ACC112 (cell line): ENCODE results near the gene STRADB.

ENCODE experiments used
- H2AFZ ChIP-seq: fragments of 200-600 bp; sonication (generic); one replicate; pipeline ENCODE4 v1.6.0; 2017; ENCODE audit warnings: antibody characterized with exemption, low read length; ENCODE audit not compliant: unreplicated experiment
- H3K27ac ChIP-seq: fragments of 200-600 bp; sonication (generic); 2 replicates; pipeline ENCODE4 v1.5.1; 2014; ENCODE audit warnings: low read depth, mild to moderate bottlenecking, antibody characterized with exemption, low read length, moderate library complexity
- H3K27me3 ChIP-seq: fragments of 200-600 bp; sonication (generic); 2 replicates; pipeline ENCODE4 v1.6.1; 2014; ENCODE audit warnings: mild to moderate bottlenecking, antibody characterized with exemption, low read length, moderate library complexity, mixed read lengths; ENCODE audit not compliant: insufficient read depth
- H3K36me3 ChIP-seq: fragments of 200-600 bp; sonication (generic); 2 replicates; pipeline ENCODE4 v1.6.1; 2016; ENCODE audit warnings: mild to moderate bottlenecking, antibody characterized with exemption, low read length, moderate library complexity, mixed read lengths; ENCODE audit not compliant: insufficient read depth
- H3K4me1 ChIP-seq: fragments of 200-600 bp; sonication (generic); one replicate; pipeline ENCODE4 v1.6.1; 2016; ENCODE audit warnings: low read length, mixed read lengths; ENCODE audit not compliant: insufficient read depth, unreplicated experiment, control insufficient read depth
- H3K4me3 ChIP-seq: fragments of 200-600 bp; sonication (generic); 2 replicates; pipeline ENCODE4 v1.5.1; 2014; ENCODE audit warnings: mild to moderate bottlenecking, low read depth, low read length
- H3K79me2 ChIP-seq: fragments of 200-600 bp; sonication (generic); one replicate; pipeline ENCODE4 v1.6.0; 2016; ENCODE audit warnings: low read length; ENCODE audit not compliant: control insufficient read depth, unreplicated experiment, insufficient read depth

The STRADB gene

GRCh38 chr2:201496785-201497184, 45.2 kb downstream of the STRADB start:
- Histone ChIP-seq H3K4me1 (no peaks in the 10 kb centered on the region), H3K4me3 (no peak overlapping the region), H3K27ac (no peak overlapping the region), H3K27me3 (no peaks in the 10 kb centered on the region), H3K36me3 (0 out of 2 replicates have a peak, but pooled peaks cover under 1% of the 10 kb centered on the region), H2AFZ (no peak overlapping the region), H3K79me2 (no peaks in the 10 kb centered on the region)

- Histone ChIP-seq H2AFZ (no peak overlapping the region), H3K79me2 (no peaks in the 10 kb centered on the region), H3K4me3 (no peak overlapping the region), H3K36me3 (0 out of 2 replicates have a peak, but pooled peaks cover 3% of the 10 kb centered on the region), H3K27me3 (no peaks in the 10 kb centered on the region), H3K27ac (no peak overlapping the region), H3K4me1 (no peaks in the 10 kb centered on the region)
These were observed 49.0 kb downstream of the STRADB start for GRCh38 chr2:201500534-201500933.

GRCh38 chr2:201502713-201503112, 51.2 kb downstream of the STRADB start:
- no peak overlapping the region for H3K4me3 ChIP-seq
- no peak overlapping the region for H3K27ac ChIP-seq
- H3K79me2 ChIP-seq, result no peaks in the 10 kb centered on the region
- H2AFZ ChIP-seq, result no peak overlapping the region
- H3K36me3 ChIP-seq, result 0 out of 2 replicates have a peak, but pooled peaks cover 3% of the 10 kb centered on the region
- no peaks in the 10 kb centered on the region for H3K27me3 ChIP-seq
- no peaks in the 10 kb centered on the region for H3K4me1 ChIP-seq

GRCh38 chr2:201507725-201508124, 56.2 kb downstream of the STRADB start:
- Histone ChIP-seq H2AFZ (no peak overlapping the region), H3K36me3 (no peaks in the 10 kb centered on the region), H3K27ac (no peak overlapping the region)

GRCh38 chr2:201513271-201513670, 61.7 kb downstream of the STRADB start:
- Histone ChIP-seq H3K27ac (no peak overlapping the region), H3K79me2 (no peaks in the 10 kb centered on the region), H3K4me1 (no peaks in the 10 kb centered on the region), H2AFZ (no peak overlapping the region), H3K4me3 (no peak overlapping the region), H3K27me3 (no peaks in the 10 kb centered on the region), H3K36me3 (no peaks in the 10 kb centered on the region)

More at GRCh38 chr2:201507725-201508124, 56.2 kb downstream of the STRADB start:
- Histone ChIP-seq H3K27me3 (no peaks in the 10 kb centered on the region), H3K4me1 (no peaks in the 10 kb centered on the region), H3K4me3 (no peak overlapping the region), H3K79me2 (no peaks in the 10 kb centered on the region)

GRCh38 chr2:201515573-201516246, 64.2 kb downstream of the STRADB start:
- Histone ChIP-seq H3K36me3 (no peaks in the 10 kb centered on the region; the same call in 1 of the 2 replicates), H3K27me3 (no peaks in the 10 kb centered on the region), H3K4me1 (no peaks in the 10 kb centered on the region), H3K4me3 (no peak overlapping the region), H3K27ac (no peak overlapping the region), H2AFZ (no peak overlapping the region), H3K79me2 (no peaks in the 10 kb centered on the region)

GRCh38 chr2:201517094-201517493, 65.6 kb downstream of the STRADB start:
- no peak overlapping the region for H3K4me3 ChIP-seq
- no peak overlapping the region for H3K27ac ChIP-seq
- H3K36me3 ChIP-seq, result peaks cover 3% of the 10 kb centered on the region; the same call in 1 of the 2 replicates
- no peaks in the 10 kb centered on the region for H3K27me3 ChIP-seq
- no peaks in the 10 kb centered on the region for H3K79me2 ChIP-seq
- H3K4me1 ChIP-seq, result no peaks in the 10 kb centered on the region
- H2AFZ ChIP-seq, result no peak overlapping the region

GRCh38 chr2:201520201-201520600, 68.7 kb downstream of the STRADB start:
- H3K27ac ChIP-seq, result no peak overlapping the region
- no peak overlapping the region for H2AFZ ChIP-seq
- H3K27me3 ChIP-seq, result no peaks in the 10 kb centered on the region
- H3K79me2 ChIP-seq, result no peaks in the 10 kb centered on the region
- H3K4me1 ChIP-seq, result no peaks in the 10 kb centered on the region
- H3K4me3 ChIP-seq, result no peak overlapping the region
- H3K36me3 ChIP-seq, result peaks cover 7% of the 10 kb centered on the region

GRCh38 chr2:201522965-201523364, 71.4 kb downstream of the STRADB start:
- Histone ChIP-seq H3K4me1 (no peaks in the 10 kb centered on the region), H3K27me3 (no peaks in the 10 kb centered on the region), H3K4me3 (no peak overlapping the region), H3K27ac (no peak overlapping the region), H2AFZ (no peak overlapping the region), H3K36me3 (peaks cover 7% of the 10 kb centered on the region), H3K79me2 (no peaks in the 10 kb centered on the region)

GRCh38 chr2:201523506-201523905, 72.0 kb downstream of the STRADB start:
- Histone ChIP-seq H2AFZ (no peak overlapping the region), H3K4me3 (no peak overlapping the region), H3K36me3 (peaks cover 7% of the 10 kb centered on the region)

More at GRCh38 chr2:201523506-201523905, 72.0 kb downstream of the STRADB start:
- no peaks in the 10 kb centered on the region for H3K4me1 ChIP-seq
- no peaks in the 10 kb centered on the region for H3K27me3 ChIP-seq
- H3K27ac ChIP-seq, result no peak overlapping the region
- H3K79me2 ChIP-seq, result no peaks in the 10 kb centered on the region
